Measurements from ENCODE around the gene GGT6. TPM values are rescaled to one million over a fixed set of nuclear protein-coding genes. Genes with fewer than 3 reads are reported as not detected.

GGT6 gene
- polyA plus RNA-seq, 3 donors = 5.2 to 8.3 (median 6.8) TPM

DNA sequence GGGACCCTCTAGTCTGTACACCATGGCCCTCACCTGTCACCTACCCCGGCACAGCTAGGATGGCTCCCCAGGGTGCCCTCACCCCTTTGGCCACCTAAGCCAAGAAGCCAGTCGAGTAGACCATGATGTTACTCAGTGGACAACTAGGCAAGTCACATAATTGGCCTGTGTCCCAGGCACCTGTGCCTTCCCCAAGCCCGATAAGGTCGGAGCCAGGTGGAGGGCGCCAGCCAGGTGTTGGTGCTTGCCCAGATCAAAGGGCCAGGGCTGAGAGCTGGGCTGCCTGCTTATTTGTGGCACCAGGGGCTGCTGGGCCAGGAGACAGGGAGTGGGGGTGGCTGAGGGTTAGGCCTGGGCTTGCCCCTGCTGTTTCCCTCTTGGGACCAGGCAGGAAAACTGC lies 44.9 kb downstream of the GGT6 start:
- DNase-seq (ENCODE audit: extremely low read depth in 1 of 11, low read depth in 9 of 11, low spot score in 4 of 11) = no peak

DNA sequence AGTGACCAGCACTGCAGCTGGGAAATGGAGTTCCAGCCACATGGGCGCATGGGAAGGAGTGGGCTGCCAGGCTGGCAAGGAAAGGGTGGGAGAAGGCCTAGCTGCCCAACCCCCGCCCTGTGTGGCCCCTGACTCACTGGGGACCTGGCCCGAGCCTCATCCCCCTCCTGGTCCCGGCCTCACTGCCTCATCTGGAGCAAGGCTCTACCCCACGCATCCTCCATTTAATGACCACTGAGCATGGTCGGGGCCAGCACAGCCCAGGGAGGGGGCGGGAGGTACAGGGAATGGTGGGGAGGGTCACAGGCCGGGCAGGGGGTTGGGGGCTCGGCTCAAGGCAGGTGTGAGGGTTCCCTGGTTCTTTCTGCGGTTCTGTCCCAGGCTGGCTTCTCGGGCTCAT lies 45.6 kb downstream of the GGT6 start:
- no peak for DNase-seq (ENCODE audit: extremely low read depth in 1 of 11, low read depth in 9 of 11, low spot score in 4 of 11)

DNA sequence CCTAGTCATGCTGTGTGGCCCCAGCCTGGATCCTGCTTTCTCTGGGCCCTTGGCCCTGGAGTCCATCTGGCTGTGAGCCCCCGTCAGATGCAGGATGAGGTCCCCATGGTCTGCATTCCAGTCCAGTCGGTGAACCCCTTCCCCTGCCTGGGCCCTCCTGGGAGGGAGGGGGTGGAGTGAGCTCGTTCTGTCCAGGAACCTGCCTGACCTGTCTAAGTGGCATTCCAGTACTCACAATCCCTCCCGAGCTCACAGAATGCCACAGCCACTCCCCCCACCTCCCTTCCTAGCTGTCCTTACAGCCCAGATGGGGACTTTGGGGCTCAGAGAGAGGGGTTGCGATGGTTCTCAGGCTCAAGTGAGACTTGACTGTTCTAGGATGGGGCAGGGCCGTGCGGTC lies 46.2 kb downstream of the GGT6 start:
- DNase-seq (ENCODE audit: extremely low read depth in 1 of 11, low read depth in 9 of 11, low spot score in 4 of 11) = peak in 5 of 11 donors; percentile 48 to 70 (median 68)

DNA sequence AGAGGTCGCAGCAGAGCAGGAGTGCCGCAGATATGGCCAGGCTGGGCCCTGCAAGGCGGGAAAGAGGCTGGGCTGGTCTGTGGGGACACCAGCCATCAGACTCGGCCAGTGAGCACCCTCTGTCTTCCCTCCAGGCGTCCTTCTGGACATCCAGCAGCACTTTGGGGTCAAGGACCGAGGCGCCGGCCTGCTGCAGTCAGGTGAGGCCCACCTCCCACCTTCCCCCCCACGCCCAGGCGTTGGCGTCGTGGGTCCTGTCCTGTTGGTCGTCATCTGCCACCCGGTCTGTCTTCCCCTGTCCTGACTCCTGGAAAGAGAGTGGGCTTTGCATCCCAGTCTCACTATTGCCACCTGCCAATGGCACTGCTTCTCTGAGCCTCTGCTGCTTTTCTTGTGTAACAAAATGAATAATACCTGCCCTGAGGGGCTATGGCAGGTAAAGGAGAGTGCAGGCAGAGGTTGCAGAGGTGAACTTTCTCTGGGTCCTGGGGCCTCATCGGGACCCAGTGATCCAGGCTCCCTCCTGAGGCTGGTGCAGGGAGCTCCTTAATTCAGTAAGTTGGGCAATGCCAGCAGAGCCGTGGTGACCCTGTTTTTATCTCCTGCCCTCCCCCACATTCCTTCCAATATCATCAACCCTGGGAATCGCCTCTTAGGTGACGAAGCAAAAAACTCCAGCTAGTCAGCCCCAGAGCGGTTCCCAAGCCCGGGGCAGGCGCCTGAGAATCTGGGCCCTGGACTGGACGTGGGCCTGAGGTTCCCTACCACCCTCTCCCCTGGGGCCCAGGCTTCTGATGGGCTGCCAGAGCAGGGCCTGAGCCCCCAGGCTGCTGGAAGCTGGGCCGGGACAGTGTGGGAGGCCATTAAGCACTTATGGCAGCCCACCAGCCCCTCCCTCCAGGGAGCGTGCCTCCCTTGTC lies 47.0 kb downstream of the GGT6 start:
- no peak for DNase-seq (ENCODE audit: extremely low read depth in 1 of 11, low read depth in 9 of 11, low spot score in 4 of 11)

DNA sequence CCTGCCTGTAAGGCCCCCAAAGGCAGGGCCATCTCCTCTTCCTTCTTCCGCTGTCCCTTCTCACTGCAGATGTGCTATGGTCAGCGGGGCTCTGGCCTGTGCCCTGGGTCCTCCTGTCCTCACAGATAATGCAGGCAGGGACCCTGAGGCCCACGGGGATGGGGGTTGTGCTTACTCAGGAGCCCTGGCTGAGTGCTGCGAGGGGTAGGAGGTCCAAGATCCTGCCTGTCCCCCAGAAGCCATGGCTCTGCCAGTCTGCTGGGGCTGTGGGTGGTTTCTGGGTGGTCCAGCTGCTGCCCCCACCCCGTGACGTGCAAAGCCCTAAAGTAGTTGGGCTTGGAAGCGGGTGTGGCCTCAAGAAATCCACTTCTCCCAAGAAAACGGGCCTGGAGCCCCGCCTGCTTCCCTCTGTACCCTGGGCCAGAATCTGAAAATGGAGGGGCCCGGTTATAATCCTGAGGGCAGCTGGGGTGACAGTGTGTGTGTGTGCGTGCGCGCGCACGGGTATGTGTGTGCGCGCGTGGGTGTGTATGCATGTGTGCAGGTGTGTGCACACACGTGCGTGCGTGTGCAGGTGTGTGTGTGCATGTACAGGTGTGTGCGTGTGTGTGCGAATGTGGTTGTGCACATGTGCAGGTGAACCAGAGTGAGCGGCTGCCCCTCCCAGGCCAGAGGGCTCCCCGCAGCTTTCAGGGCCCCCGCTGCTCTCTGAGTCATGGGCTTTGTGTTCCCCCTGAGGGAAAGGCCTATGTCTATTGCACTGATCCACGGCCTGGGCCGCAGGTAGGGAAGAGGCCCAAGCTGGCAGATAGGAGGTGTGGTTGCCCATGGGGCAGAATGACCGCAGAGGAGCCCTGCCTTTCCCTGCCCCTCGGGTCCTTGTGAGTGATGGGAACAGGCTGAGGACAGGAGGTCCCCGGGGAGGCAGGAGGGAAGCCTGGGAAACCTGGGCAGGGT lies 47.9 kb downstream of the GGT6 start:
- DNase-seq (ENCODE audit: extremely low read depth in 1 of 11, low read depth in 9 of 11, low spot score in 4 of 11) = no peak

GRCh38 chr17:4511199-4511932 lies 49.0 kb downstream of the GGT6 start:
- no peak for DNase-seq (ENCODE audit: extremely low read depth in 1 of 11, low read depth in 9 of 11, low spot score in 4 of 11)

DNA sequence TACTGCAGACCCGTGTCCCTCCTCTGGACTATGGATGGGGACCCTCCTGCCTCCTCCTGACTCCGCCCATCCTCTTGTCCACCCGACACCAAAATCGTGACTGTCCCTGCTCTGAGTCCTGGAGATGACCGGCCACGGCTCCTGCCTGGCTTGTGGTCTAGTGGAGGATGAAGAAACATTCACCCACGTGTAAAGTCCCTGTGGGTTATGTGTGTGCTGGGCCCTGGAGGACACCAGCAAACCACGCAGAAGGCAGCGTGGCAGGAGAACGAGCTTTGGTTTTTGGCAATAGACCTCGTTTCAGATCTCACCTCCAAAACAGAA lies 49.8 kb downstream of the GGT6 start:
- no peak for DNase-seq (ENCODE audit: extremely low read depth in 1 of 11, low read depth in 9 of 11, low spot score in 4 of 11)

DNA sequence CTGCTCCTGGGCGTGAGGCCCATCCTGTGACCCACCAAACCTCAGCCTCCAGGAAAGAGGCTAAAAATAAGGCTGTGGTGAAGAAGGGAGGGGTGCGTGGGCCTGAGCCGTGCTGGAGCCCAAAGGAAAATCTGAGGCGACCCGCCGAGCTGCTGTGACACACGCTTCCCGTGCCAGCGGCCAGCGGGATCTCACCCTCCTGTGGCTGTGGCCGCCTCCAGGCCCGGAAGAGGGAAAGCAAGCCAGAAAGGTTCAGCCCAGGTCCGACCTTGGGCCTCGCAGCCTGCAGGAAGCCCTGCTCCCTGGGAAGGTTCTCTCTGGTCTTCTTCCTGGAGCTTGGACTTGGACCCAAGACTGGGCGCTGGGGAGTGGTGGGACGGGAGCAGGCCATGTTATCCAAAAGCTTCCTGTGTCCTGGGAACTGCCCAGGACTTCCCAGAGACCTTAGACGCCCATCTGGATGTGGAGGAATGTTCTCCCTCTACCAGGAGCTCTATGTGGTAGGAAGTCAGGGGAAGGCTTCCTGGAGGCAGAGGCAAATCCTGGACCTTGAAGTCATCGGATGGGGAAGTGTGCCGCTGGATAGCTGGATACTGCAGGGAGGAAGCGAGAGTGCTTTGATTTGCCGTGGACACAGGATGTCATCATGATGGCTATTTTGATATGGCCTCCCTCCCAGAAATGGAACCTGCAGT lies 50.3 kb downstream of the GGT6 start:
- DNase-seq (ENCODE audit: extremely low read depth in 1 of 11, low read depth in 9 of 11, low spot score in 4 of 11) = no peak

DNA sequence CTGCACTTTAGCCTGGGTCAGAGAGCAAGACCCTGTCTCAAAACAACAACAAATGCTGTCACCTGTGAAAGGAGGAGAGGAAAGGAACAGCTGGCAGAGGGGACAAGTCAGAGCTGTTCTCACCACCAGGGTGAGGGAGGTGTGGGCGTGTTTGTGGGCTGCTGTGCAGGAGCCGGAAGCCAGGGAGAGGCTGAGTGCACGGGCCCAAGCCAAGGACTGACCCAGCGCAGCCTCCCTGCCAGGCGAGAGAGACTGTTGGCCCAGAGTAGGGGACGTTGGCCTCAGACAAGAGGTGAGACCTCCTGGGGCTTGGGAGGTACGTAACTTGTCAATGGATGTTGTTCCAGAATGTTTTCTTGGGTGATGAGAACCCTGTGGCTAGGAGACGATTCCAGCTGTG lies 51.0 kb downstream of the GGT6 start:
- DNase-seq (ENCODE audit: extremely low read depth in 1 of 11, low read depth in 9 of 11, low spot score in 4 of 11) = no peak

- DNase-seq (ENCODE audit: extremely low read depth in 1 of 11, low read depth in 9 of 11, low spot score in 4 of 11) = no peak
These were observed 52.2 kb downstream of the GGT6 start for GRCh38 chr17:4508207-4508606.

- no peak for DNase-seq (ENCODE audit: extremely low read depth in 1 of 11, low read depth in 9 of 11, low spot score in 4 of 11)
These were observed 52.8 kb downstream of the GGT6 start for GRCh38 chr17:4507361-4508111.

Other genes starting within 250 kb of the GGT6 start
- gene UBE2G1, start 193.9 kb downstream of the GGT6 start, polyA plus RNA-seq (ENCODE audit: insufficient read length in 3 of 3) = 10 to 100 TPM; 46.7 to 65.2 (median 57.9) TPM
- gene SPNS3, start 126.6 kb downstream of the GGT6 start, polyA plus RNA-seq (ENCODE audit: insufficient read length in 3 of 3) = 1 to 10 TPM; 1.9 to 5.2 (median 2.6) TPM
- gene SPNS2, start 61.7 kb downstream of the GGT6 start, polyA plus RNA-seq (ENCODE audit: insufficient read length in 3 of 3) = 10 to 100 TPM; 22.3 to 45.7 (median 40.9) TPM
- gene MYBBP1A, start 5.2 kb downstream of the GGT6 start, polyA plus RNA-seq (ENCODE audit: insufficient read length in 3 of 3) = 10 to 100 TPM; 34.6 to 47.8 (median 43.5) TPM
- 10 to 100 TPM; 56.2 to 60.1 (median 57.6) TPM for gene SMTNL2, start 24.0 kb upstream of the GGT6 start, polyA plus RNA-seq (ENCODE audit: insufficient read length in 3 of 3)
- gene ALOX15, start 81.1 kb upstream of the GGT6 start, polyA plus RNA-seq (ENCODE audit: insufficient read length in 3 of 3) = under 1 TPM; 0.17 to 0.36 (median 0.32) TPM
- 10 to 100 TPM; 45.7 to 56.2 (median 50.0) TPM for gene PELP1, start 143.6 kb upstream of the GGT6 start, polyA plus RNA-seq (ENCODE audit: insufficient read length in 3 of 3)
- gene ARRB2, start 150.1 kb upstream of the GGT6 start, polyA plus RNA-seq (ENCODE audit: insufficient read length in 3 of 3) = 10 to 100 TPM; 29.8 to 39.0 (median 35.1) TPM
- 10 to 100 TPM; 24.9 to 29.4 (median 26.9) TPM for gene MED11, start 170.9 kb upstream of the GGT6 start, polyA plus RNA-seq (ENCODE audit: insufficient read length in 3 of 3)
- gene ZMYND15, start 179.3 kb upstream of the GGT6 start, polyA plus RNA-seq (ENCODE audit: insufficient read length in 3 of 3) = 1 to 10 TPM in 1 of 3 donors, under 1 TPM in 2; 0.46 to 1.7 (median 0.50) TPM
- 10 to 100 TPM; 10.1 to 23.2 (median 10.8) TPM for gene CXCL16, start 179.4 kb upstream of the GGT6 start, polyA plus RNA-seq (ENCODE audit: insufficient read length in 3 of 3)
- gene TM4SF5, start 211.3 kb upstream of the GGT6 start, polyA plus RNA-seq (ENCODE audit: insufficient read length in 3 of 3) = 1 to 10 TPM; 1.8 to 3.1 (median 2.8) TPM
- 1 to 10 TPM in 1 of 3 donors, under 1 TPM in 2; 0.78 to 1.7 (median 0.96) TPM for gene VMO1, start 225.8 kb upstream of the GGT6 start, polyA plus RNA-seq (ENCODE audit: insufficient read length in 3 of 3)
- gene GLTPD2, start 228.4 kb upstream of the GGT6 start, polyA plus RNA-seq (ENCODE audit: insufficient read length in 3 of 3) = 10 to 100 TPM in 2 of 3 donors, 1 to 10 TPM in 1; 6.7 to 11.3 (median 10.5) TPM
- 100 to 1,000 TPM; 123 to 139 (median 126) TPM for gene PSMB6, start 235.6 kb upstream of the GGT6 start, polyA plus RNA-seq (ENCODE audit: insufficient read length in 3 of 3)
- gene PLD2, start 246.6 kb upstream of the GGT6 start, polyA plus RNA-seq (ENCODE audit: insufficient read length in 3 of 3) = 10 to 100 TPM; 34.3 to 51.2 (median 38.1) TPM